Measurements from ENCODE around the gene KMO. TPM values are rescaled to one million over a fixed set of nuclear protein-coding genes. Genes with fewer than 3 reads are reported as not detected.
A peak's percentile ranks its signal among the peaks of the same experiment; 100 is the strongest.

KMO gene
- total and polyA plus RNA-seq, 4 donors, result 2.2 to 9.9 (median 6.4) TPM

DNA sequence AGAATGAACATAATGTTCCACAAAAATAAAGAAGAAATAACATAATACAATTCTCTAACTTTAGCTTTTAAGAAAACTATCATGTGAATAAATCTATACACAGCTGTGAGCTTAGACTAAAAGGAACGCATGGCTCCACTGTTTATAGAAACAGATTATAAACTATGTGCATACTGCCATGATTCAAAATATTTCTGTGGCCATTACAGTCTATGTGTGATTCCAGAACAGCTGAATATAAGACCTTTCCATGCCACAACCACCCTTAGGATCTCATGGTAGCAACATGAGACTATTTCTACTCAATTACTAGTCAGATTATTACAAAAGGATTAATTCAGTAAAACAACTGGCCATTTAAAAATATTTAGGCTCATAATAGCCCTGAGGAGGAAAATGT lies 104.1 kb downstream of the KMO start:
- WGBS, 2 donors, result 81 to 82% methylated on average over 1 of the region's 1 CpG
- ATAC-seq (ENCODE audit: insufficient read depth, low FRiP score), result no peak
- TF ChIP-seq, protein P1, sequence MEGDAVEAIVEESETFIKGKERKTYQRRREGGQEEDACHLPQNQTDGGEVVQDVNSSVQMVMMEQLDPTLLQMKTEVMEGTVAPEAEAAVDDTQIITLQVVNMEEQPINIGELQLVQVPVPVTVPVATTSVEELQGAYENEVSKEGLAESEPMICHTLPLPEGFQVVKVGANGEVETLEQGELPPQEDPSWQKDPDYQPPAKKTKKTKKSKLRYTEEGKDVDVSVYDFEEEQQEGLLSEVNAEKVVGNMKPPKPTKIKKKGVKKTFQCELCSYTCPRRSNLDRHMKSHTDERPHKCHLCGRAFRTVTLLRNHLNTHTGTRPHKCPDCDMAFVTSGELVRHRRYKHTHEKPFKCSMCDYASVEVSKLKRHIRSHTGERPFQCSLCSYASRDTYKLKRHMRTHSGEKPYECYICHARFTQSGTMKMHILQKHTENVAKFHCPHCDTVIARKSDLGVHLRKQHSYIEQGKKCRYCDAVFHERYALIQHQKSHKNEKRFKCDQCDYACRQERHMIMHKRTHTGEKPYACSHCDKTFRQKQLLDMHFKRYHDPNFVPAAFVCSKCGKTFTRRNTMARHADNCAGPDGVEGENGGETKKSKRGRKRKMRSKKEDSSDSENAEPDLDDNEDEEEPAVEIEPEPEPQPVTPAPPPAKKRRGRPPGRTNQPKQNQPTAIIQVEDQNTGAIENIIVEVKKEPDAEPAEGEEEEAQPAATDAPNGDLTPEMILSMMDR (IDR thresholded peaks at IDR 0.05; ENCODE audit: control extremely low read depth, extremely low read depth), result no peak

DNA sequence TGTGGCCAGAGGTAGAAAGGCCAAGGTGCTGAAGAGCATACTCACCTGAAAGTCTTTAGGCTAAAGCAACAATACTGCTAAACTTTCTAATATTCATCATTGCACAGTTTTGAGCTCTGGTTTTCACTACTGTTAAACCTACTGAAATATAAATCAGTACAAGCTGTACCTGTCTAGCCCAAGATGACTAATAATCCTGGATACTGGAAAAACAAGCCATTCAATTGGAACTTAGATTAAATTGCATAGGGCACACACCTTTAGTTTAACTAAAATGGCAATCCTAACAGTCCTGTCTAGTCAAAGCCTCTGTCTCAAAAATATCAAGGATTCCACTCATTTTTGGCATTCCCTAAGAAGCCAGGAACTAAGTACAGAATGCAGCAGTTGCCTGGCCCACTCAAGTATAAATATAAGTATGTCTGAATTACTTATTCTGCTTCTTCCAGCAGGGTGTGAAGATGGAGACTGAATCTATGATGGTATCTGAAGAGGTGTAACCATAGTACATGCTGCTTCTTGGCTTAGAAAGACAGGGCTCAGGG lies 104.9 kb downstream of the KMO start:
- TF ChIP-seq, protein P1 (IDR thresholded peaks at IDR 0.05; ENCODE audit: control extremely low read depth, extremely low read depth), result no peak

More for the DNA sequence above, 104.1 kb downstream of the KMO start:
- Histone ChIP-seq H3K4me1 (ENCODE audit: control insufficient read depth in 5 of 5, insufficient read depth in 5 of 5, low read length in 5 of 5) (peaks cover 0 to 17% (median 11%) of the 10 kb centered on the region in 5 donors), H3K9ac (ENCODE audit: insufficient read depth in 1 of 2, low read length in 2 of 2) (no peak overlapping the region), H3K27ac (ENCODE audit: low read depth in 1 of 2, low read length in 1 of 2) (no peak overlapping the region), H3K27me3 (ENCODE audit: control insufficient read depth in 3 of 3, insufficient read depth in 3 of 3, low read length in 2 of 3) (no peaks in the 10 kb centered on the region), H3K36me3 (ENCODE audit: control insufficient read depth in 4 of 4, insufficient read depth in 4 of 4, low read length in 4 of 4) (peaks cover 0 to 15% (median 6%) of the 10 kb centered on the region in 4 donors), H3K9me3 (ENCODE audit: control insufficient read depth in 4 of 4, insufficient read depth in 3 of 4, low read length in 3 of 4) (no peaks in the 10 kb centered on the region), H3K4me3 (no peak overlapping the region)
- peak in 2 of 3 donors; percentile 25 to 52 for DNase-seq

DNA sequence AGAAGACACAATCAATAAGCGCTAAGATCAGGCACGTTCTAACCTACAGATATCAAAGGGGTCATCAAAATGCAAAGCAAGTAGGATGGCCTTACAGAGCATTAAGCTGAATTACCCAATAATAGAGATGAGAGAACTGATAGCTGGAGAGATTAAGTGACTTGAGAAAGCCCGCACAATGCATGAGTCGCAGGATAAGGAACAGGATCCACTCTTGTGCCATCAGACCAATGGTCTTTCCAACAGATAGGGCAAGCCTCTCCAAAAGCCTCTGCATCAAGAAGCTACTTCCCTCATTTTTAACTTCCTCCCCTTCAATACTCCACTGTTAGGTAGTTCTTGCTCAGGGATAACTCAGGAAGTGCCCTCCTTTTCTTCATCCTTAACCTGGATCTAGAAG lies 105.4 kb downstream of the KMO start:
- no peaks in the 10 kb centered on the region for H3K9me3 ChIP-seq (ENCODE audit: control insufficient read depth in 4 of 4, insufficient read depth in 3 of 4, low read length in 3 of 4)
- 62 to 84% methylated on average over 4 of the region's 4 CpGs for WGBS, 2 donors

More for the DNA sequence above, 104.9 kb downstream of the KMO start:
- no peak overlapping the region for H3K27ac ChIP-seq (ENCODE audit: low read depth in 1 of 2, low read length in 1 of 2)
- no peaks in the 10 kb centered on the region for H3K9me3 ChIP-seq (ENCODE audit: control insufficient read depth in 4 of 4, insufficient read depth in 3 of 4, low read length in 3 of 4)
- H3K4me1 ChIP-seq (ENCODE audit: control insufficient read depth in 5 of 5, insufficient read depth in 5 of 5, low read length in 5 of 5), result peaks cover 0 to 17% (median 11%) of the 10 kb centered on the region in 5 donors
- no peaks in the 10 kb centered on the region for H3K27me3 ChIP-seq (ENCODE audit: control insufficient read depth in 3 of 3, insufficient read depth in 3 of 3, low read length in 2 of 3)
- H3K4me3 ChIP-seq, result no peak overlapping the region
- ATAC-seq (ENCODE audit: insufficient read depth, low FRiP score) (no peak), DNase-seq (no peak)
- H3K36me3 ChIP-seq (ENCODE audit: control insufficient read depth in 4 of 4, insufficient read depth in 4 of 4, low read length in 4 of 4), result peaks cover 0 to 15% (median 6%) of the 10 kb centered on the region in 4 donors
- no peak overlapping the region for H3K9ac ChIP-seq (ENCODE audit: insufficient read depth in 1 of 2, low read length in 2 of 2)

More for the DNA sequence above, 105.4 kb downstream of the KMO start:
- peaks cover 0 to 17% (median 11%) of the 10 kb centered on the region in 5 donors for H3K4me1 ChIP-seq (ENCODE audit: control insufficient read depth in 5 of 5, insufficient read depth in 5 of 5, low read length in 5 of 5)
- ATAC-seq (ENCODE audit: insufficient read depth, low FRiP score) (no peak), DNase-seq (no peak)
- H3K9ac ChIP-seq (ENCODE audit: insufficient read depth in 1 of 2, low read length in 2 of 2), result no peak overlapping the region
- H3K4me3 ChIP-seq, result no peak overlapping the region
- H3K27ac ChIP-seq (ENCODE audit: low read depth in 1 of 2, low read length in 1 of 2), result no peak overlapping the region
- TF ChIP-seq, protein P1 (IDR thresholded peaks at IDR 0.05; ENCODE audit: control extremely low read depth, extremely low read depth), result no peak
- H3K27me3 ChIP-seq (ENCODE audit: control insufficient read depth in 3 of 3, insufficient read depth in 3 of 3, low read length in 2 of 3), result no peaks in the 10 kb centered on the region
- H3K36me3 ChIP-seq (ENCODE audit: control insufficient read depth in 4 of 4, insufficient read depth in 4 of 4, low read length in 4 of 4), result peaks cover 0 to 15% (median 6%) of the 10 kb centered on the region in 4 donors
